Left ventricle myocardium inferior (tissue), 1 donor: ENCODE data around the gene BTBD16. TPM values are rescaled to one million over a fixed set of nuclear protein-coding genes. Genes with fewer than 3 reads are reported as not detected.

Source experiments
- DNase-seq: peaks from one replicate; pipeline ENCODE4 v3.0.0-alpha.2; 2020
- H3K27ac ChIP-seq: fragments of 200-600 bp; replicated peaks from 2 replicates; pipeline ENCODE4 v1.8.0; 2021
- H3K27me3 ChIP-seq: fragments of 200-600 bp; 2 replicates; pipeline ENCODE4 v1.8.0; 2021; ENCODE audit warnings: low read depth
- H3K36me3 ChIP-seq: fragments of 200-600 bp; 2 replicates; pipeline ENCODE4 v1.8.0; 2021
- H3K4me1 ChIP-seq: fragments of 200-600 bp; 2 replicates; pipeline ENCODE4 v1.8.0; 2021
- H3K4me3 ChIP-seq: fragments of 200-600 bp; 2 replicates; pipeline ENCODE4 v1.8.0; 2021; ENCODE audit warnings: mild to moderate bottlenecking, moderate library complexity
- H3K9me3 ChIP-seq: fragments of 200-600 bp; replicated peaks from 2 replicates; pipeline ENCODE4 v1.8.0; 2021
- intact Hi-C: fragments of 100-400 bp; cut with micrococcal nuclease; formaldehyde crosslinking; loops from one replicate; pipeline ENCODE4 v1.11.0; 2022
- total RNA-seq: library from RNA; stranded (reverse); fragmentation: NEBNext Ultra II Directional; extraction: Animal tissue kit (Norgen Biotek cat#: 25700); gene quantifications from one replicate; pipeline ENCODE4 v1.2.1, GENCODE V29; 2021
- TF ChIP-seq, protein P1 (sequence below): fragments of 200-600 bp; IDR thresholded peaks from 2 replicates; pipeline ENCODE4 v1.8.0; 2021; ENCODE audit warnings: antibody characterized with exemption, mild to moderate bottlenecking, borderline replicate concordance
- donor health status: DM: no; HTN: yes; CAD: no; lungs with severe emphysema.

Gene BTBD16
- total RNA-seq, 1 donor from 2014 or later: not detected

DNA sequence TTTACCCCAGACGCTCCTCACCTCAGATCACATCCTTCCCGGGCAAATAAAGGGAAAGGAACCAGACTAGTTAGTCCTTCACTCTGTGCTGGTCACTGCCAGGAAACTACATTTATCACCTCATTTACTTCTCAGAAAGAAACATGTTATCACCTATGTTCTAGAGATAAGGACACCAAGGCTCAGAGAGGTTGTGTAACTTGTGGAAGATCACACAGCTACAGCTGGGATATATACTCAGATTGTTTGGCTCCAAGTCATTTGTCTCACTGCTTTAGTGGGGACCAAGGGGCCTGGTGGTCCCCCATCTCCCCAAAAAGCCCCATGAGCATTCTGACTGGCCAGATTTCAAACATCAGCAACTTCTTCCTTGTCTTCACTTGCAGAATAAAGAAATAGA is 17.5 kb upstream of the BTBD16 start:
- H3K27me3 ChIP-seq: no peaks in the 10 kb centered on the region
- no peaks in the 10 kb centered on the region for H3K9me3 ChIP-seq
- TF ChIP-seq, protein P1, sequence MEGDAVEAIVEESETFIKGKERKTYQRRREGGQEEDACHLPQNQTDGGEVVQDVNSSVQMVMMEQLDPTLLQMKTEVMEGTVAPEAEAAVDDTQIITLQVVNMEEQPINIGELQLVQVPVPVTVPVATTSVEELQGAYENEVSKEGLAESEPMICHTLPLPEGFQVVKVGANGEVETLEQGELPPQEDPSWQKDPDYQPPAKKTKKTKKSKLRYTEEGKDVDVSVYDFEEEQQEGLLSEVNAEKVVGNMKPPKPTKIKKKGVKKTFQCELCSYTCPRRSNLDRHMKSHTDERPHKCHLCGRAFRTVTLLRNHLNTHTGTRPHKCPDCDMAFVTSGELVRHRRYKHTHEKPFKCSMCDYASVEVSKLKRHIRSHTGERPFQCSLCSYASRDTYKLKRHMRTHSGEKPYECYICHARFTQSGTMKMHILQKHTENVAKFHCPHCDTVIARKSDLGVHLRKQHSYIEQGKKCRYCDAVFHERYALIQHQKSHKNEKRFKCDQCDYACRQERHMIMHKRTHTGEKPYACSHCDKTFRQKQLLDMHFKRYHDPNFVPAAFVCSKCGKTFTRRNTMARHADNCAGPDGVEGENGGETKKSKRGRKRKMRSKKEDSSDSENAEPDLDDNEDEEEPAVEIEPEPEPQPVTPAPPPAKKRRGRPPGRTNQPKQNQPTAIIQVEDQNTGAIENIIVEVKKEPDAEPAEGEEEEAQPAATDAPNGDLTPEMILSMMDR: no peak
- peaks cover 42% of the 10 kb centered on the region for H3K4me1 ChIP-seq
- peaks cover 82% of the 10 kb centered on the region for H3K36me3 ChIP-seq
- no peak overlapping the region for H3K4me3 ChIP-seq
- intact Hi-C loops: no loop called here
- H3K27ac ChIP-seq: no peak overlapping the region
- DNase-seq: no peak

DNA sequence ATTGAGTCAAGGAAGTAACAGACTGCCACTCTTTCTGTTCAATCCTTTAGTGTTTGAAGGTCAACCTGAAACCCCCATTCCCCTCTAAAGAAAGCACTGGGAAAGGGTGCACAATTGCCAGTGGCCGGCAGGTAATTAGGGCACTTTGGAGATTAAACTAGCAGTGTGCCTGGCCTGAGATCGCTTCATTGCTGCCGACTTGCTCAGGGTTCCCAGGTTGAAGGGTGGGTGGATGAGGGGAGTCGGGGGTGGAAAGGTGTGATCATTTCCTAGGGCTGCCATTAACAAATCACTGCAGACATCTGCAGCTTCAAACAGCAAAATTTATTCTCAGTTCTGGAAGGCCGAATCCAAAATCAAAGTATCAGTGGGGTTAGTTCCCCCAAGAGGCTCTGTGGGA is 16.3 kb upstream of the BTBD16 start:
- no peaks in the 10 kb centered on the region for H3K9me3 ChIP-seq
- no peaks in the 10 kb centered on the region for H3K27me3 ChIP-seq
- peak overlapping the region; percentile 11 for H3K27ac ChIP-seq
- H3K4me3 ChIP-seq: no peak overlapping the region
- H3K4me1 ChIP-seq: peaks cover 30% of the 10 kb centered on the region
- intact Hi-C loops: no loop called here
- H3K36me3 ChIP-seq: peaks cover 72% of the 10 kb centered on the region
- no peak for DNase-seq
- TF ChIP-seq, protein P1: no peak

DNA sequence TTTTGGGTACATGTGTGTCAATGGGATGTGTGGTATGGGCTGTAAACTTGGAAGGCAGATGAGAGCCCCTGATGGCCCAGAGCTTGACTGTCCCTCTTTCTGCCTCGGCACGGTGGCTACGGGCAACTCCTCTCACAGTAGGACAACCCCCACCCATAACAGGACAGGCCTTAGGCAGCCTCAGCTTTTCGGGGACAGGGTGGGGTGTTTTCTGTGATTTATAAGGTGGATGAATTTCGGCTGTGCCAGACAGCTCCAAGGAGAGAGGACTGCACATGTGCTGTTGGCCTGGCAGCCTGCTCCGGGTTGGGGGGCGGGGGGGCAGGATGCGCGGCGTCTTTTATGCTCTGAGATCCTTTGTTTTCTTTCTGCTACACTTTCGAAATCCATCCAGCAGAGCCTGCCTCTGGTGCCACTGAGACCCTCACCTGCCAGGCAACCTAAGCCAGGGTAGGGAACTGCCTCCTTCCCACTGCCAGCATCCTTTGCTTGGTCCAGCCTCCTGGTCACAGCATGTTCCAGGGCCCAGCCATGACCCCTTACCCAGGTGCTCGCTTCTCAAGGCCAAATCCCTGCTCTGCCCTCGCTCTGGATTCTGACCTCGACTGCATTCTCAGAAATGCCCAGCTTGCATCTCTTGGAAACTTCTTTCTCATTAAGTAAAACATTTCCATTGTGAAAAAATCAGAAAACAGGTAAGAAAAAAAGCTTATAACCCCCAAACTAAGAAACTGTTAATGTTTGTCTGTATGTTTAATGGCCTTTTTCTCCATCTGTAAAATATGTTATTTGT is 15.4 kb upstream of the BTBD16 start:
- Histone ChIP-seq H3K9me3 (no peaks in the 10 kb centered on the region), H3K27me3 (no peaks in the 10 kb centered on the region), H3K36me3 (peaks cover 70% of the 10 kb centered on the region), H3K4me1 (peaks cover 30% of the 10 kb centered on the region), H3K4me3 (no peak overlapping the region), H3K27ac (no peak overlapping the region)
- intact Hi-C loops: no loop called here
- TF ChIP-seq, protein P1: no peak
- no peak for DNase-seq

DNA sequence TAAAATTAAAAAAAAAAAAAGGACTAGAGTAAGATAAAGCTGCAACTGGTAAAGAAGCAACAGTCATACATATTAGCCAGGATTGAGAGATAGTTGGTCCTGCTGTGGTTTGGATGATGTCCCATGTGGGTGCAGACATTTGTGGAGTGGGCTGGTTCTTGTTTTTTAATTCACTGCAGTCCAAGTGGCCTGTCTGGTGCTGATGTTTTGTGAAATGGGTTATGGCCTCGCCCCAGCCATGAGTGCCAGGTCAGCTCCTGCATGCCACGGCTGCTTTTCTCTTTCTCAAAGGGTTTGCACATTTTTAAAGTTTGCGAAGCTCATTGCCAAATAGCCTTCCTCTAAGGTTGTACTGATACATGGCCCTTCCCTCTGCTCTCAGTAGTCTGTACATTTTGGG is 14.1 kb upstream of the BTBD16 start:
- TF ChIP-seq, protein P1: no peak
- DNase-seq: no peak
- Histone ChIP-seq H3K27ac (no peak overlapping the region), H3K9me3 (peaks cover 9% of the 10 kb centered on the region), H3K4me3 (no peak overlapping the region), H3K36me3 (peaks cover 58% of the 10 kb centered on the region), H3K27me3 (no peaks in the 10 kb centered on the region), H3K4me1 (peaks cover 23% of the 10 kb centered on the region)
- intact Hi-C loops: no loop called here

DNA sequence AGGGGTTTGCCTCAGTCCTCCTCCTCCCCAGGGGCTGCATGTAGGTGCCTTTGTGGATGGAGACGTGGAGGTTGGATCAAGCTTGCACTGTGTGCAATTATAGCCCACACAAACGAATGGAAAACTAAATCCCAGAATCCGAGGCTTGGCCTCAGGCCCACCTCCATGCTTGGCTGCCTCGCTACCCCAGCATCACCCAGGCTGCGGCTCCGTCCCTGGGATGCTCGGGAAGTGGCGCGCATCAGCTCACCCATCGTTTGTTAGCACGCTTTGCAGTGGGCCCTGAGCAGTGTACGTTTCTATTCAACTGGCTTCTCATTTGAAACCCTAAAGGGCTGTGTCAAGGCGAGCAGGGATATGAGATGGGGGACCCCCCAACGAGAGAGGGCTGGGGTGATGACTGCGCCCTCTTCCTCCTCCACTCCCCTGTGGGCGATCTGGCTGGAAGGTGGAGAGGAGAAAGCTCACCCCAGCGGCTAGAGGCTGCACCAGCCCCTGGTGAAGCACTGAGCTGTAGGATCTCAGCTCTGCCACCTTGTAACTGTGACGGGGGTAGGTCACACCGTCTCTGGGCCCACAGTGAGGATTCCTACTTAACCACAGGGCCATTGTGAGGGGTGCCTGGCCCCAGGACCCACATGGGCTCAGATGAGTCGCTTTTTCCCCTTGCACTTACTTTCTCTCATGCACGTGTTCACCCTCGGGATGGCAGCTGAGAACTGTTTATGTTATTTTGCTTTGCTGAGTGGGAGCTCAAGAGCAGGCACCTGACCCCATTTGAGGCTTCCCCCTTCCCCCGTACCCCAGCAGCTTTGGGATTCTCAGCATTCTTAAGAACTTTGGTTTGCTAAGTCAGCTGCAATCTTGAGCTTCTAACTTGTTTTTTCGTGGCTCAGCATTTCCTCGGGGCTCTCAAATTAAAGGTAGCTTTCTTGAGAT is 12.7 kb upstream of the BTBD16 start:
- peaks cover 61% of the 10 kb centered on the region for H3K36me3 ChIP-seq

More for the DNA sequence above, 12.7 kb upstream of the BTBD16 start:
- DNase-seq: no peak
- intact Hi-C loops: no loop called here
- Histone ChIP-seq H3K27ac (no peak overlapping the region), H3K4me3 (no peak overlapping the region), H3K9me3 (peaks cover 22% of the 10 kb centered on the region), H3K4me1 (peaks cover 13% of the 10 kb centered on the region), H3K27me3 (no peaks in the 10 kb centered on the region)
- TF ChIP-seq, protein P1: no peak
